Activated CD4-positive, alpha-beta T cell treated with anti-CD3 and anti-CD28 coated beads for 4 hours (primary cell): ENCODE data around the gene RHOB.

Source experiments
- DNase-seq, 2 donors: peaks; one replicate each; pipeline ENCODE4 v3.0.0-alpha.2; 2020

Gene RHOB

GRCh38 chr2:20496076-20496872 lies 49.4 kb downstream of the RHOB start:
- no peak for DNase-seq

GRCh38 chr2:20496942-20497341 lies 50.1 kb downstream of the RHOB start:
- no peak for DNase-seq
